HG03097 (cell line): ENCODE data around the gene ALDH3B2.

Experiments used
- ATAC-seq: cut with Tn5 transposase; IDR thresholded peaks from one replicate; pipeline ENCODE4 v1.9.1; 2021; ENCODE audit not compliant: unreplicated experiment, low FRiP score

Gene ALDH3B2

DNA sequence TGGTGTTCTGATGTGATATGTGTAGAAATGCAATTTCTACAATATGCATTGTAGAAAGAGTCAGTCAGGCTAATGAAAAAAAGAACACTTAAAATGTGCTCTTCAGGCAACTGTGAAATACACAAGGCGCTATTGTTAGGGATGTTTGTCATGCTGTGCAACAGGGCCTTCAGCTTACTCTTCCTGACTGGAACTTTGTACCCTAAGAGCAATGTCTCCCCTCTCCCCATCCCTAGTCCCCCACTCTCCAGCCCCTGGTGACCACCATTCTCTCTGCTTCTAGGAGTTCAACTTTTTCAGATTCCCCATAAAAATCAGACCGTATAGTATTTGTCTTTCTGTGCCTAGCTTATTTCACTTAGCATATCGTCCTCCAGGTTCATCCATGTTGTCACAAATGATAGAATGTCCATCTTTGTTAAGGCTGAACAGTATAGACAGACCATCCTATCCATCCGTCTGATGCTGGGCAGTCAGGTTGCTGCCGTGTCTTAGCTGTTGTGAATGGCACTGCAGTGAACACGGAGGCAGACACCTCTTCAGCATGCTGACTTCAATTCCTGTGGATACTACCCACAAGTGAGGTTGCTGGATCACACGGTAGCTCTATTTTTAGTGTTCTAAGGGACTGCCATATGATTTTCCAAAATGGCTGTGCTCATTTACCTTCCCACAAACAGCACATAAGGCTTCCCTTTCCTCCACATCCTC is 57.0 kb downstream of the ALDH3B2 start:
- ATAC-seq = no peak

DNA sequence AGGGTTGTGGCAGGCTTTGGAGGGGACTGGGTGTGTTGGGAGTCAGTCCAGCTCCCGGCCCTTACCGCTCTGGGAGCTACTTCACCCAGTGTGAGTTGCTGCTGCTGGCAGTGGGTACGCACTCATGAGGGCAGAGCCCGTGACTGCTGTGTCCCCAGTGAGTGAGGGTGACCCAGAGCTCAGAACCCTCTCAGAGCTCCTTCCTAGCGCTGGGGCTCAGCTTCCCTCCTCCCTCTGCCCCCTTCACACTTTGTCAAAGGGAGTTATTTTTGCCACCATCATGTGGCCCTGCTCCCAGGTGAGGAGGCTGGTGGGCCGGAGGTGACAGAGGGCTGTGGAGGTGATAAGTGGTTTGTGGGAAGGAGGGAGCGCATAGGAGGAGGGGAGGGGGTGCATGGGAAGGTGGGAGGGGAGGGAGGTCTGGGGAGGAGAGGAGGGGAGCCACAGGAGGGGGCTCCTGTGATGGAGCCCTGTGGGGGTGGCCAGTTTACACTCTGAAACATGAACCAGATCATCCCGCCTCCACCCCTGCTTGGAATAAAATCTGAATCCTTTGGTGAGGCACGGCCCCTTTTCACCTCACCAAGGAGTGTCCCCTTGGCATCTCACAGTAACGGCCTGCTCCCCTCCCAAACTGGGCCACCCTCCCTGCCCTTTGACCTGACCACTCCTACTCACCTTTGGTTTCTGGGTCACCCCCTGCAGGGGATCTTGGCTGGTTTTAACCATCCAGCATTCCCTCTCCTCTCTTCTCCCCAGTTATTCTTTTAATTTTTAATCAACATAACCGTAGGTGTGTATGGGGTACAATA is 57.8 kb downstream of the ALDH3B2 start:
- ATAC-seq = no peak

DNA sequence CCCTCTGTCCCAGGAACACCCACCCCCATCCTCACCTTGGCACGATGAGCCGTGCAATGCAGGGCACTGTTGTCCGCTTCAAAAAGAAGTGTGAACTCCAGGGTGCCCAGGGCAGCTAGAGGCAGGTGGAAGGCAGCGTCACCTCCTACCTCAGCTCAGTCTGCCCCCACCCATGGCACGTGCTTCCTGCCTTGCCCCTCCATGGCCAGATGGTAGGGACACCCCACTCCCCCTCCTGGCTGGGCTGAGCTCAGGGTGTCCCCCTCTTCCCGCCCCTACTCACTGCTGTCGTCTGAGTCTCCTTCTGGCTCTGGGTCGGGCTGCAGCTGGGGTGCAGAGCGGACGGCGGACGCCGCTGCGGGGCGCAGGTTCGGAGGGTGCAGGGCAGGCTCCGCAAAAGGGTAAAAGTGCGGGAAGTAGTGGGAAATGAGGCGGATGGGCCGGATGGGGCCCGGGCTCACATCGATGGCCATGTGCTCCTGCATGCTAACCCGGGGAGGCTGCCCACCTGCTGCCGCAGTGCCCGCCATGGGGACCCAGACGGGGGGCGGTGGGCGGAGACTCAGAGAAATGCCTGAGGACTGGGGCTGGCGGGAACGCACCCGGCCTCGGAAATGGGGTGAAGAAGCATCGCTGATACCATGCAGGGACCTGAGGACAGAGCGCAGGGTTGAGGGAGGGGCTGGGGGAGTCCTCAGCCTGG is 58.5 kb downstream of the ALDH3B2 start:
- no peak for ATAC-seq

DNA sequence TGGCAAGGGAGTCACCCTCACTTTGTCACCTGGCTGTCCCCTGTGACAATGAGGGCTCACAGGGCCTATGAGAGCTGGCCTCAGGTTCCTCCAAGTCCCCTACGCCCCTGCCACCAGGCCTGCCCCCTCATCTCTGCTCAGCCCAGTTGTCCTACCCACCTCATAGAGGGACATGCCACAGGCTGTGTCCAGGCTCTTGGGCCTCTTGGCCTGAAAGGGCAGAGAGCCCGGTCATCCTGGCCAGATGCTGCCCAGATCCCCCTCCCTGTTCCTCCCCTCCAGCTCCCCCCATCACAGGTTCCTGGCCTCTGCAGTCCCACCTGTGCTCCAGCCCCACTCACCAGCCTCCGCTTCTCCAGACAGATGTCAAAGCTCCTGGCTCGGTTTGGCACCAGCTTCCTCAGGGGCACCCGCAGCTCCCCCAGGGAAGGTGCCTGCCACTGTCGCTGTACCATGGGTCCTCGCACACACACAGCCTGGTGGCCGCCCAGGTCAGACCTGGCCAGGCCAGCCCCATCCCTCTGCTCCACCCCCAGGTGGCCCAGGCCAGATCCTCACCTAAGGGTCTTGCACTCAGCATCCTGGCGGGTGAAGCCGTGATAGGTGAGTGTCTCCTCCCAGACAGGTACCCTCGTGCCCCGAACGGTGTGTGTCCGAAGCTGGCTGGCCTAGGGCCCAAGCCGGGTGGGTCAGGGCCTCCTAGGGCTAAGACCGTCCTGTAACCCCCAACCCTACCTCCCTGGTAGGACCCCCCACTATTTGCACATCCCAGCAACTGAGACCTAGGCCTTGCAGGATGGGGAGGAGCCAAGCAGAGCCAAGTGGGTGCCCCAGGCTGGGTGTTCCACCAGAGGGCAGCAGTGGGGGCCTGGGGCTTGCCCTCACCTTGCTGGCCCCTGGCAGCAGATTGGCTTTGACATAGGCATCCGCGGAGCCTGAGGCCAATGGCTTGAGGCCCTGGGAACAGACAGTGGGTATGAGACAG is 59.4 kb downstream of the ALDH3B2 start:
- no peak for ATAC-seq

DNA sequence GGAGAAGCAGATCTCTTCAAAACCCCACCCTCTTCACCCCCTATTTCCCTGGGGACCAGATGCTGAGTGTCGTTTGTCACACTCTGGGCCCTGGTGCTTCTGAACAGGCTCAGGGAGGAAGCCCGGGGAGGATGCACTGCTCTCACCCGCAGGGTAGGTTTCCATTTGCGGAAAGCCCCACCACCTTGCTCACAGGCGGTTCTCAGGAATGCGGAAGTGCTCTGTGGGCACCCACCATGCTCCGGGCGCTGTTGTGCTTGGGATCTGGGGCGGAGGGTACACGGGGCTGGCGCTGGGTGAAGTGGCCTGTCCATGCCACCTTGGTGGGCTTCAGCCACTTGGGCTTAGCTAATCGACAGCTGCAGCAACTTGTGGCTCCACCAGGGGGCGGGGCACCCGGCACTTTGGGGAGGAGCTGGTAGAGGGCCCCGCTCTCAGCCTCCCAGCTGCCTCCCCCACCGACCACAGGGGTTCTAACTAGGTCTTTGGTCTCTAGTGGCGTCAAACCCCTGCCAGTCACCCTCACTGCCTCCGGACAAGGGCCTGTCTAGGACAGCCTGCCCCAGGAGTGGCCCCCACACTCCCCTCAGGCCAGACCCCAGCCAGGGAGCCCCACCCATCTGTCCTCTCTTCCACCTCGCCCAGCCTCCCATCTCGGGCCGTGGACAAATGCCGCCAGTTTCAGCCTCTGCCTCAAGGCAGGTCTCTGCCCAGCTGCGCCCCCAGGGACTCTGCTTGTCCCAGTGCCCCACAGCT is 60.3 kb downstream of the ALDH3B2 start:
- peak; percentile 57 for ATAC-seq

DNA sequence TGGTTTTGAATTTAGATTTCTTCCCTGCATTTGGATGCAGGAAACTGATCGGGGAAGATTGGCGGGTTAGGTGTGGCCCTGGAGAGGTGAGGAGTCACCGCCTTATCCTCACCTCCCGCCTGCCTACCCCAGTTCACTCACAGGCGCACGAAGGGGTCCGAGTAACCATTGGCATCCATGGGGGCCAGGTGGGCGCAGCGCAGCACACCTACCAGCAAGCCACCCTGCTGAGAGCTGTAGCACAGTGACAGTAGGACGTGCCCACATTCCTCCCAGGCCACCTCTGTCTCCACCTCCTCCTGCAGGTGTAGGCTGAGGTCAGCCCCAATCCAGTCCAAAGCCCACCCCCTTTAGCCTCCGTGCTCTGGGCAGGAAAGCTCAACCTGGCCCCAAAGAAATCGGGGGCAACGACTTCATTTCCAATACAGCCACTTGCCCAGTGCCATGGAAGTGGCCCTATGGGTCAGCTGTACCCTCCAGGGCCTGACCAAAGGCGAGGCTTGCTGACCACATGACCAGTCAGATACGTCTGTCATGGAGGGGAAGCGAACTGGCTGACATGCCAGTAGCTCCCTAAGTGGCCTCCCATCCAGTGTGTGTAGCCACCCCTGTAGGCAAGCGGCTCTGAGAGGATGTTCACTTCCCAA is 61.0 kb downstream of the ALDH3B2 start:
- ATAC-seq = no peak

DNA sequence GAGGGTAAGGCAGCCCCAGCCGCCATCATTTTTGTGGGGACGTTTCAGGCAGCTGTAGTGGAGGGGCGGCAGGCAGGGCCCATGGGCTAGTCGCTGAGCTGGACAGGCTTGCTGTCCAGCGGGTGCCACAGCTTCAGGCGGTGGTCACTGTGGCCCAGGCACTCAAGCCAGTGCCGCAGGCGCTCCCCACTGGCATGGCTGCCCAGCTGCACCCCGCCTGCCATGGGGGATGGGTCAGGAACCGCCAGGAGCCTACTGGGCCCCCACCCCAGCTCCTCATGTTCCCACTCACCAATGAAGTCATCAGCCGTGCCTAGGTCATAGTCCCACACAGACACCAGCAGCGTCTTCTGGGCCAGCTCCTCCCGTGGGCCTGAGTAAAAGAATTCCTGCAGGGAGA is 61.7 kb downstream of the ALDH3B2 start:
- no peak for ATAC-seq
